ENCODE data around the gene DOHH. TPM values are rescaled to one million over a fixed set of nuclear protein-coding genes. Genes with fewer than 3 reads are reported as not detected.

DOHH gene
- total RNA-seq, 2 donors from 2014 or later = 26.1 to 26.9 TPM

- Histone ChIP-seq H3K4me3 (no peak overlapping the region), H3K27me3 (replicated peaks; ENCODE audit: insufficient read depth) (no peaks in the 10 kb centered on the region), H3K4me1 (replicated peaks) (no peaks in the 10 kb centered on the region), H3K9me3 (no peaks in the 10 kb centered on the region), H3K27ac (no peak overlapping the region), H3K36me3 (peaks cover 4 to 7% of the 10 kb centered on the region in 2 donors)
- no peak for DNase-seq (ENCODE audit: low spot score)
- no peak for TF ChIP-seq POLR2A (IDR thresholded peaks at IDR 0.05)
- no peak for TF ChIP-seq CTCF (IDR thresholded peaks at IDR 0.05)
- no peak for TF ChIP-seq POLR2AphosphoS5 (IDR thresholded peaks at IDR 0.05)
- WGBS = 94% methylated on average over 45 of the region's 45 CpGs
- intact Hi-C loops (cut with DNase I) = no loop called here
These were observed 8.2 kb downstream of the DOHH start for GRCh38 chr19:3492131-3492839.

GRCh38 chr19:3491396-3492119, 8.9 kb downstream of the DOHH start:
- no peak overlapping the region for H3K4me3 ChIP-seq
- H3K9me3 ChIP-seq = no peaks in the 10 kb centered on the region
- intact Hi-C loops (cut with DNase I) = no loop called here
- H3K27me3 ChIP-seq (replicated peaks; ENCODE audit: insufficient read depth) = no peaks in the 10 kb centered on the region
- no peaks in the 10 kb centered on the region for H3K4me1 ChIP-seq (replicated peaks)
- DNase-seq (ENCODE audit: low spot score) = no peak
- H3K36me3 ChIP-seq = peaks cover 4 to 7% of the 10 kb centered on the region in 2 donors
- 90% methylated on average over 53 of the region's 55 CpGs for WGBS
- H3K27ac ChIP-seq = no peak overlapping the region
- no peak for TF ChIP-seq CTCF (IDR thresholded peaks at IDR 0.05)
- TF ChIP-seq POLR2AphosphoS5 (IDR thresholded peaks at IDR 0.05) = no peak
- no peak for TF ChIP-seq POLR2A (IDR thresholded peaks at IDR 0.05)

GRCh38 chr19:3483226-3483628, 17.2 kb downstream of the DOHH start, which contains the start of gene SMIM44:
Gene SMIM44 (minus strand): TSS chr19:3483441. CDS start chr19:3483403, 38 bp downstream.
- 49% methylated on average over 26 of the region's 33 CpGs for WGBS
- H3K36me3 ChIP-seq = no peaks in the 10 kb centered on the region
- intact Hi-C loops (cut with DNase I) = no loop called here
- H3K9me3 ChIP-seq = no peaks in the 10 kb centered on the region
- H3K4me3 ChIP-seq = peak within 1 kb of the TSS; percentile 15 to 17
- peak; percentile 40 for DNase-seq (ENCODE audit: low spot score)
- no peaks in the 10 kb centered on the region for H3K27me3 ChIP-seq (replicated peaks; ENCODE audit: insufficient read depth)
- TF ChIP-seq CTCF (IDR thresholded peaks at IDR 0.05) (no peak), POLR2AphosphoS5 (IDR thresholded peaks at IDR 0.05) (no peak), POLR2A (IDR thresholded peaks at IDR 0.05) (no peak)
- H3K4me1 ChIP-seq (replicated peaks) = no peaks in the 10 kb centered on the region
- peak within 1 kb of the TSS; percentile 36 to 49 for H3K27ac ChIP-seq

- no peaks in the 10 kb centered on the region for H3K27me3 ChIP-seq (replicated peaks; ENCODE audit: insufficient read depth)
- H3K4me3 ChIP-seq = peak overlapping the region; percentile 15 to 17
- intact Hi-C loops (cut with DNase I) = no loop called here
- 44% methylated on average over 26 of the region's 49 CpGs for WGBS
- H3K9me3 ChIP-seq = no peaks in the 10 kb centered on the region
- H3K27ac ChIP-seq = peak overlapping the region; percentile 36 to 49
- TF ChIP-seq CTCF (IDR thresholded peaks at IDR 0.05) (no peak), POLR2A (IDR thresholded peaks at IDR 0.05) (no peak), POLR2AphosphoS5 (IDR thresholded peaks at IDR 0.05) (no peak)
- H3K36me3 ChIP-seq = no peaks in the 10 kb centered on the region
- no peak for DNase-seq (ENCODE audit: low spot score)
- no peaks in the 10 kb centered on the region for H3K4me1 ChIP-seq (replicated peaks)
These were observed 17.8 kb downstream of the DOHH start for GRCh38 chr19:3482507-3483225.

Measured in prostate gland (tissue), 2 donors.